Central memory CD4-positive, alpha-beta T cell (primary cell): ENCODE results near the gene FIZ1.

Experiments
- DNase-seq: peaks from one replicate; pipeline ENCODE4 v3.0.0; 2022

The FIZ1 gene

GRCh38 chr19:55635334-55635717 is 36.0 kb upstream of the FIZ1 start:
- no peak for DNase-seq

- DNase-seq = no peak
Measured at GRCh38 chr19:55633861-55634260, 34.5 kb upstream of the FIZ1 start.

GRCh38 chr19:55632463-55632834 is 33.1 kb upstream of the FIZ1 start:
- peak; percentile 86 for DNase-seq

GRCh38 chr19:55626350-55626749 is 27.0 kb upstream of the FIZ1 start:
- DNase-seq = peak; percentile 91

GRCh38 chr19:55625004-55625326 is 25.6 kb upstream of the FIZ1 start:
- no peak for DNase-seq

- DNase-seq = peak; percentile 92
Measured at GRCh38 chr19:55624109-55625003, 25.0 kb upstream of the FIZ1 start, which contains the start of gene ZNF784. TSS of gene ZNF784 (minus strand) at chr19:55624566. CDS start at chr19:55624561, 5 bp downstream.

GRCh38 chr19:55623561-55623960 is 24.2 kb upstream of the FIZ1 start:
- DNase-seq = no peak

GRCh38 chr19:55623130-55623529 is 23.8 kb upstream of the FIZ1 start:
- DNase-seq = no peak

- DNase-seq = no peak
Measured at GRCh38 chr19:55622242-55622969, 23.1 kb upstream of the FIZ1 start.

GRCh38 chr19:55621673-55622231 is 22.4 kb upstream of the FIZ1 start:
- no peak for DNase-seq

- no peak for DNase-seq
Measured at GRCh38 chr19:55621205-55621672, 21.9 kb upstream of the FIZ1 start.

GRCh38 chr19:55620410-55621204 is 21.3 kb upstream of the FIZ1 start:
- DNase-seq = no peak

GRCh38 chr19:55619286-55619685 is 20.0 kb upstream of the FIZ1 start:
- no peak for DNase-seq

GRCh38 chr19:55618426-55618825 is 19.1 kb upstream of the FIZ1 start:
- DNase-seq = no peak

- DNase-seq = no peak
Measured at GRCh38 chr19:55617426-55617825, 18.1 kb upstream of the FIZ1 start.

GRCh38 chr19:55616395-55616875 is 17.1 kb upstream of the FIZ1 start:
- no peak for DNase-seq

- no peak for DNase-seq
Measured at GRCh38 chr19:55615543-55616394, 16.5 kb upstream of the FIZ1 start.

GRCh38 chr19:55614711-55615542 is 15.6 kb upstream of the FIZ1 start:
- DNase-seq = no peak

- no peak for DNase-seq
Measured at GRCh38 chr19:55613930-55614710, 14.8 kb upstream of the FIZ1 start.

GRCh38 chr19:55613396-55613795 is 14.1 kb upstream of the FIZ1 start:
- no peak for DNase-seq
